Measurements from ENCODE around the gene AP4B1.

AP4B1 gene

GRCh38 chr1:113942527-113942926 is 37.9 kb upstream of the AP4B1 start:
- no peak for TF ChIP-seq ZFP3 (CRISPR knock-in tag; IDR thresholded peaks at IDR 0.05)
- ATAC-seq = no peak

- TF ChIP-seq ZFP3 (CRISPR knock-in tag; IDR thresholded peaks at IDR 0.05) (no peak), TSHZ2 (CRISPR knock-in tag; IDR thresholded peaks at IDR 0.05) (no peak), TOX (CRISPR knock-in tag; IDR thresholded peaks at IDR 0.05; ENCODE audit: borderline replicate concordance) (no peak), TCF4 (CRISPR knock-in tag; IDR thresholded peaks at IDR 0.05; ENCODE audit: borderline replicate concordance) (no peak), ZNF565 (CRISPR knock-in tag; conservative IDR thresholded peaks at IDR 0.05; ENCODE audit: low read depth) (no peak), ZC3H10 (CRISPR knock-in tag; IDR thresholded peaks at IDR 0.05) (no peak), RARB (CRISPR knock-in tag; IDR thresholded peaks at IDR 0.05) (no peak), ZNF8 (CRISPR knock-in tag; IDR thresholded peaks at IDR 0.05) (no peak), PPARA (CRISPR knock-in tag; IDR thresholded peaks at IDR 0.05; ENCODE audit: borderline replicate concordance) (no peak), OSR1 (CRISPR knock-in tag; IDR thresholded peaks at IDR 0.05) (no peak), POU6F1 (CRISPR knock-in tag; IDR thresholded peaks at IDR 0.05; ENCODE audit: borderline replicate concordance, low read depth) (no peak), CSRNP3 (CRISPR knock-in tag; IDR thresholded peaks at IDR 0.05) (no peak), BACH2 (CRISPR knock-in tag; IDR thresholded peaks at IDR 0.05; ENCODE audit: borderline replicate concordance) (no peak), ESRRG (CRISPR knock-in tag; IDR thresholded peaks at IDR 0.05) (no peak), ISL1 (CRISPR knock-in tag; IDR thresholded peaks at IDR 0.05) (no peak), PATZ1 (CRISPR knock-in tag; IDR thresholded peaks at IDR 0.05; ENCODE audit: borderline replicate concordance) (no peak), CREB5 (CRISPR knock-in tag; IDR thresholded peaks at IDR 0.05; ENCODE audit: low read depth) (no peak)
- ATAC-seq = no peak
Observed at GRCh38 chr1:113941245-113941559, 36.6 kb upstream of the AP4B1 start.

GRCh38 chr1:113940365-113941244 is 36.0 kb upstream of the AP4B1 start:
- ATAC-seq = no peak
- TF ChIP-seq ZC3H10 (CRISPR knock-in tag; IDR thresholded peaks at IDR 0.05) = no peak
- TF ChIP-seq ZNF8 (CRISPR knock-in tag; IDR thresholded peaks at IDR 0.05) = no peak
- no peak for TF ChIP-seq CSRNP3 (CRISPR knock-in tag; IDR thresholded peaks at IDR 0.05)
- no peak for TF ChIP-seq ESRRG (CRISPR knock-in tag; IDR thresholded peaks at IDR 0.05)
- no peak for TF ChIP-seq ISL1 (CRISPR knock-in tag; IDR thresholded peaks at IDR 0.05)
- TF ChIP-seq ZNF70 (CRISPR knock-in tag; IDR thresholded peaks at IDR 0.05) = no peak
- TF ChIP-seq CREB5 (CRISPR knock-in tag; IDR thresholded peaks at IDR 0.05; ENCODE audit: low read depth) = no peak
- no peak for TF ChIP-seq RARB (CRISPR knock-in tag; IDR thresholded peaks at IDR 0.05)
- TF ChIP-seq BACH2 (CRISPR knock-in tag; IDR thresholded peaks at IDR 0.05; ENCODE audit: borderline replicate concordance) = no peak

Data from SK-N-SH treated with all-trans-retinoic acid at 6 μM for 48 hours (cell line).